ENCODE measurements around the gene ICA1. TPM values are rescaled to one million over a fixed set of nuclear protein-coding genes. Genes with fewer than 3 reads are reported as not detected.
A peak's percentile ranks its signal among the peaks of the same experiment; 100 is the strongest.

ICA1 gene
- total and polyA plus RNA-seq, 2 of the 4 experiments (the other 2 are of a cell fraction): not detected

GRCh38 chr7:8065356-8065813 is 196.6 kb downstream of the ICA1 start:
- Histone ChIP-seq H2BK120ac (ENCODE audit: low read depth, low read length) (no peak overlapping the region), H2BK20ac (ENCODE audit: low read depth, low read length) (no peak overlapping the region), H2AK5ac (ENCODE audit: low read depth, low read length) (no peak overlapping the region), H3K56ac (ENCODE audit: extremely low read depth, insufficient read depth, low read length) (no peak overlapping the region), H3K23ac (ENCODE audit: low read depth, low read length) (no peak overlapping the region), H3K4ac (ENCODE audit: low read depth, low read length) (no peak overlapping the region), H2BK5ac (ENCODE audit: low read depth, low read length, poor library complexity, severe bottlenecking) (peak overlapping the region; percentile 1), H4K91ac (ENCODE audit: insufficient read depth, low read depth, low read length) (no peak overlapping the region), H3K36me3 (ENCODE audit: control insufficient read depth, insufficient read depth, low read length) (peaks cover 2% of the 10 kb centered on the region; the same call in 1 of the 2 replicates), H3K9ac (ENCODE audit: low read depth, low read length) (no peak overlapping the region), H3K4me2 (ENCODE audit: low read depth, low read length) (peak overlapping the region; percentile 62; the same call in 1 of the 2 replicates), H3K9me1 (ENCODE audit: insufficient read depth, low read length) (no peaks in the 10 kb centered on the region), H3K4me1 (ENCODE audit: control insufficient read depth, insufficient read depth, low read length) (peaks cover 2% of the 10 kb centered on the region; the same call in 1 of the 2 replicates), H3K27me3 (ENCODE audit: control insufficient read depth, insufficient read depth, low read length) (no peaks in the 10 kb centered on the region), H3K9me3 (ENCODE audit: control insufficient read depth, insufficient read depth, low read length) (no peaks in the 10 kb centered on the region), H4K5ac (ENCODE audit: low read depth, low read length) (no peak overlapping the region), H4K8ac (ENCODE audit: low read depth in 2 of 2, low read length in 2 of 2) (no peak overlapping the region), H2AK9ac (replicated peaks; ENCODE audit: low read depth, low read length, poor library complexity) (no peak overlapping the region), H3K79me1 (ENCODE audit: low read depth in 1 of 2, low read length in 2 of 2) (peaks cover 0 to 4% of the 10 kb centered on the region in 2 experiments; a peak in 2 of 4 replicates), H3K27ac (ENCODE audit: insufficient read depth, low read length) (no peak overlapping the region), H2BK15ac (ENCODE audit: low read depth, low read length) (no peak overlapping the region), H3K18ac (ENCODE audit: low read depth, low read length) (no peak overlapping the region; the same call in 1 of the 2 replicates), H3K14ac (replicated peaks; ENCODE audit: low read depth, low read length) (no peak overlapping the region), H4K20me1 (ENCODE audit: insufficient read depth, low read length) (no peaks in the 10 kb centered on the region), H2AFZ (replicated peaks; ENCODE audit: low read length, poor library complexity) (no peak overlapping the region), H3K4me3 (ENCODE audit: insufficient read depth, low read depth, low read length) (no peak overlapping the region)
- DNase-seq (peak; percentile 88), ATAC-seq (ENCODE audit: low read depth) (peak; percentile 80)
- TF ChIP-seq, protein P1, sequence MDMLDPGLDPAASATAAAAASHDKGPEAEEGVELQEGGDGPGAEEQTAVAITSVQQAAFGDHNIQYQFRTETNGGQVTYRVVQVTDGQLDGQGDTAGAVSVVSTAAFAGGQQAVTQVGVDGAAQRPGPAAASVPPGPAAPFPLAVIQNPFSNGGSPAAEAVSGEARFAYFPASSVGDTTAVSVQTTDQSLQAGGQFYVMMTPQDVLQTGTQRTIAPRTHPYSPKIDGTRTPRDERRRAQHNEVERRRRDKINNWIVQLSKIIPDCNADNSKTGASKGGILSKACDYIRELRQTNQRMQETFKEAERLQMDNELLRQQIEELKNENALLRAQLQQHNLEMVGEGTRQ (IDR thresholded peaks at IDR 0.05; ENCODE audit: low read depth, low read length): no peak
- TF ChIP-seq FOS (IDR thresholded peaks at IDR 0.05; ENCODE audit: low read depth, low read length) (no peak), RCOR1 (IDR thresholded peaks at IDR 0.05; ENCODE audit: insufficient replicate concordance, low read length) (no peak), MAZ (IDR thresholded peaks at IDR 0.05; ENCODE audit: borderline replicate concordance, low read depth, low read length) (no peak), RAD21 (IDR thresholded peaks at IDR 0.05; ENCODE audit: low read length) (no peak), NFE2L2 (IDR thresholded peaks at IDR 0.05; ENCODE audit: low read depth, low read length) (peak; percentile 56), MAFK (IDR thresholded peaks at IDR 0.05; ENCODE audit: low read depth, low read length) (0 out of 2 replicates have a peak, but pooled peaks have one; percentile 23), CEBPB (IDR thresholded peaks at IDR 0.05; ENCODE audit: low read depth, low read length) (peak; percentile 69; the same call in 1 of the 2 replicates)
- WGBS, 2 experiments (ENCODE audit: extremely low coverage in 2 of 2, insufficient read length in 1 of 2): no CpG with 5 or more reads among the region's 2 CpGs
- in situ Hi-C loops (cut with MboI; ENCODE audit: low sequenced_read_pairs): no loop called here
- intact Hi-C loops (cut with micrococcal nuclease): no loop called here
- dilution Hi-C loops (cut with HindIII; ENCODE audit: low sequenced_read_pairs, unreplicated experiment): no loop called here
- CTCF ChIA-PET: interaction anchor here (1.1 kb wide), 1 partner anchor 9 kb away, joined by 5 read pairs; no protein-coding TSS in a partner anchor
- no TSS peak for BruUV-seq (replicated peaks)
- POLR2A ChIA-PET (ENCODE audit: unreplicated experiment): no interaction called here

Measured in IMR-90 (cell line).